GM18951 (cell line): ENCODE measurements around the gene EFHC1.

ENCODE experiments used
- POLR2A ChIP-seq: IDR thresholded peaks from 4 replicates; pipeline ENCODE4 v1.6.1; 2011; ENCODE audit warnings: mild to moderate bottlenecking; ENCODE audit not compliant: insufficient read length, insufficient read depth; ENCODE audit errors: extremely low read depth
- in situ Hi-C: fragments of 300-500 bp; cut with MboI; formaldehyde crosslinking; loops from one replicate; pipeline ENCODE4 v1.12.0; 2022; ENCODE audit warnings: low sequenced_read_pairs, mixed read lengths, inconsistent platforms; ENCODE audit not compliant: unreplicated experiment

Gene EFHC1

DNA sequence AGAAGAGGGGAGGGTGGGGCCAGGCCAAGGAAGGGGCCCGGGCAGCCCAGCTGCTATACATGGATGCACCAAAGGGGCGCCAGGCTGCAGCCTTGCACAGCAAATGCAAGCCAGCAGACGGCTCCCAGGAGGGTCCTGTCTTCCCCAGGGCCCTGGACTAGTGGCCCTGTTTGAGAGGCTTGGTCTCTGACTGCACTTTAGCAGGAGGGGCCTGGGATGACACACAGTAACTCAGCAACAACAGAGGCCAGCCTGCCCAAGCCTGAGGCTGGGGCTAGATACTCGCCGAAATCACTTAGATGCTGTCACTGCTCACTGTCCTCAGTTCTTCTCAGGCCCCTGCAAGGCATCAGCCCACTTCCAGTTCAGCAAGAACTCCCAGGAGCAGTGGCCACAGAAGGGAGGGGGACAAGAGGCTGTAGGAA lies 83.2 kb downstream of the EFHC1 start:
- in situ Hi-C loops = no loop called here
- TF ChIP-seq POLR2A = no peak

DNA sequence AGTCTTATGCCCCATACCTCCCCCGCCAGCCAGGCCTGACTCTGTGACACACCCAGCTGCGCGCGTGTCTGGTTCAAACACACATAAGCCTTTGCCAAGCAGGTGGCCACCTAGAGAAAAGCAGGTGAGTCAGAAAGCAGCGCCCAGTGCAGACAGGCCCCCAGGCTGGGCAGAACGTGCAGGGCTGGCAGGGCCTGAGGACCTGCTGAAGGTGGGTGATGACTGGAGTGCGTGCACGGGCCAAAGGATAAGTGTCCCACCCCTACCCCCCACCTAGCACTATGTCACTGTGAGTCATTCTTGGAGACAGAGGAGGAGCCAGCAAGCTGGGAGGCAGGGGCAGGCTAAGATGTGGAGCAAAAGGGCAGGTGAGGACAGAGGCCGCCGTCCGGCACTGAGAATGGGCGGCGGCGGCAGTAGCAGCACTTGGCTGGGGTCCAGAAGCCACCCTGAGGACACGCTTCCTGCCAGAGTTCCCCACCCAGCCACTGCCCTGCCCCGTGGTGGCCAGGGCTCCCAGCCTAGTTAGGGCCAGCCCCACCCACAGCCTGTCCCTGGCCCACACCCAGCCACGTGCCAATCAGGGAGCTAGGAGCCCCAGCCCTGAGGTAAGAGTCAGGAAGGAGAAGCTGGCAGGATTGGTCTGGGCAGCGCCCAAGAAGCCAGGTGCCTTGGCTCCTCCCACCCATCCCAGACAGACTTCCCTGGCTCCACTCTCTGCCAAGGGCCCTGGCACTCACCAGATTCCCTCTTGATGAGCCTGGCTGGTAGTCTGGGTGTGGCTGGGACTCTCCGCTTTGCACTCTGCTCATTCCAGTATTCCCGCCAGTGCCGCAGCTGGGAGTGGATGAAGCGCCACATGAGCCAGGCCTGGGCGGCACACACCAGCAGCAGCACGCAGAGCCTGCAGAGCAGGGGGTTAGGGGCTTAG lies 84.0 kb downstream of the EFHC1 start:
- no peak for TF ChIP-seq POLR2A
- in situ Hi-C loops = no loop called here

DNA sequence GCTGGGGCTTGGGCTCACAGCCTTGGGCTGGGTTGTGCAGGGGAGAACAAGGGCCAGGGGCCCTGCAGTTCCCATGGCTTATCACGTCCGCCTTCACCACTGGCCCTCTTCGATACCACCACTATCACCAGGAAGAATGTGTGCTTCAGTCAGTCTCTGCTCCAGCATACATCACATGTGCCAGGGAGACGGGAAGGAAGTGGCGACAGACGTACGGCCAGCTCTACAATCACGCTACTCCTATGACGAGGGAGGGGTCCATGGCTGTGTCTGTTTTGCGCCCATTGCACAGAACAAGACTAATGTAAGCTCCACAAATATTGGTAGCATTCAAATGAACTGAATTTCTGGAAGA lies 84.6 kb downstream of the EFHC1 start:
- no peak for TF ChIP-seq POLR2A
- in situ Hi-C loops = no loop called here

DNA sequence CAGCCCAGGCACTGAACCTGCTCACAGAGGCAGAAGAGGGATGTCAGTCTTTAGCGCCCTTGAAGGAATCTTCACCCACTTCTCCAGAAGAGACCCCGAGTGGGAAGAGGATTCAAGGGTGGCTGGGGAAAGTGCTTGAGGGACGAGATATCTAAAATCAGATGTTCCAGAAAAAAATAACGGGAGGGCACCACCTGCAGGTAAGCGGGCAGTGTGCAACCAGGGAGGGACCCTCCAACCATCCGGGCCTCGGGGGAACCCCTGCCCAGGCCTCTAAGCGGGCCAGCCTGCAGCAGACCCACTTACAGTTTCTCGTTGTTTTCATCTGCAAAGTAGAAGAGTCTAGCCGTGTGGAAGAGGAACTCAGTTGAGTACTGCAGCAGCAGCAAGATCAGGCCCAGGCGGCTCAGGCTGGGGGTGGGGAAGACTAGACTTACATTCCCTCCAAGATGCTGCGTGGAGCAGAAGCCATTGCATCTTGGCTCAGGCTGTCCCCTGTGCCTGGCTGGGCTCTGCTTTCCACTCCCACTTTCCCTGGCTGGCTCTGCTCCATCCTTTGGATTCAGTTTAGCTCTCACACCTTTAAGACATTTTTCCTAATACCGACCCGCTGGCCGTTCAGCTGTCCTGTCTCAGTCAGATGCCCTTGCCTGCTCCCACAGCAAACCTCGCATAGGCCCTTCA lies 85.7 kb downstream of the EFHC1 start:
- in situ Hi-C loops = no loop called here

DNA sequence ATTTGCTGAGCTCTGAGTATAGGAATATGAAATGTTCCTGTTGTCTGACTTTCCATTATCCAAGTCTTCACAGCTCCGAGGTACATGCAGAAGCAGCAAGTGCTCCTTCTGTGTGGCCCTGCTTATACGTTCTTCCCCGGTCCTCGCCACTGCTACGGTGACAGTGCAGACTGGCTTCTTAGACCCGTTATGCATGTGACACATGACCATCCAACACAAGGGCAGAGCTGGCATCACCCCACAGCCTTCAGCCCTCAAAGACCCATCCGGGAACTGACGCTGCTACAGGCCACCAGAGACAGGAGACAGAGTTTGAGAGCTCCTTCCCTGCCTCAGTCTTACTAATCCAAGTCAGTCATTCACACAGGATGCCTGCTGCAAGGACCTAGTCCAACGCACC lies 86.3 kb downstream of the EFHC1 start:
- in situ Hi-C loops = no loop called here
- TF ChIP-seq POLR2A = no peak

More for the DNA sequence above, 85.7 kb downstream of the EFHC1 start:
- no peak for TF ChIP-seq POLR2A

DNA sequence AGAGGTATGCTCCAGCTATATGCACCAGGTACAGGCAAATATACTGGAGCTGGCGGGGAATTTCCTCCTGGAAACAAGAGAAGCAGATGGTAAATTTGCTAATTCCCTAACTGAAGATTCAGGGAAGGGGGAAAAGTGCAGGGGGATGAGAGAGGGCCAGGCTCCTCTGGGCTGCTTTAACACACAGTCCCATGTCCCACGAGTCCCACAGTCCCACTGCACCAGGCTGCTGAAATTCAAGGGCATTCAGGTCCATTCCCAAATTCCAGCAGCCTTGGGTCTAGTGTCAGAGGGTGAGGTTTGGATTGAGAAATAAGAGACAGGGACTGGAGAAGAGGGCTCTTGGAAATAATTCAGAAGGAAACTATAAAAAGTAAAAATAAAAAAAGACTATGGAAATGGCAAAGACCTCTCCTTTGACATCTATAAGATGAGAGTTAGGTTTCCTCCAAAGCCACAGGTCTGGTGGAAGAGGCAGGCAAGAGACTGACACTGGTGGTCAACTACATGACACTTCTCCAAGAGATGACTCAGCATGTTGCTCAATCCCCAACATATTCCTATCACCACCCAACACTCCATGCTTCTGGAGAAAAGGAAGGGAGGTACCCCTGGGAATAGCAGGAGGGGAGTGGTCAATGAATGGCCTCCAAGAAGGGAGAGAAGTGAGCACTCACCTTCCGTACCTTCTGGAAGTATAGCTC lies 87.6 kb downstream of the EFHC1 start:
- TF ChIP-seq POLR2A = no peak
- in situ Hi-C loops = no loop called here

DNA sequence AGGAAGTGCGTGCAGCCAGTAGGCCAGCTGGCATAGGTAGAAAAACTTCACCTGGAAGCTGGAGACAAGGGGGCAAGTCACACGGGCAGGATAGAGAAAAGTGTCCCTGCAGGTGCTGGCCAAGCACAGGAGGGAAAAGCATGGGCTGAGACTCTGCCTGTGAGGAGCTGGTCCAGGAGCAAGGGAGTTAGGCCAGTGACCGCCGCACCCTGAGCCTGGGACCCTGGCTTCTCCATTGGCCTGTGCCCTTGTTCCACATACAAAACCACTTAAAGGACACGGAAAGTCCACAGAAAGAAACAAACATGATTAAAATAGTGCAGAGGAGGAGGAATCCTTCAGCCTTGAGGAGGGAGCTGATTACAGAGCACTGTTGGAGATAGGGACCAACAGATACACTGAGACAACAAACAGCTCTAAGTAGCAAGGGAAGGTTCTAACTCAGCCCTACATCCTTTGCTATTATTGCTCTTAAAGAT lies 88.2 kb downstream of the EFHC1 start:
- in situ Hi-C loops = no loop called here
- no peak for TF ChIP-seq POLR2A

DNA sequence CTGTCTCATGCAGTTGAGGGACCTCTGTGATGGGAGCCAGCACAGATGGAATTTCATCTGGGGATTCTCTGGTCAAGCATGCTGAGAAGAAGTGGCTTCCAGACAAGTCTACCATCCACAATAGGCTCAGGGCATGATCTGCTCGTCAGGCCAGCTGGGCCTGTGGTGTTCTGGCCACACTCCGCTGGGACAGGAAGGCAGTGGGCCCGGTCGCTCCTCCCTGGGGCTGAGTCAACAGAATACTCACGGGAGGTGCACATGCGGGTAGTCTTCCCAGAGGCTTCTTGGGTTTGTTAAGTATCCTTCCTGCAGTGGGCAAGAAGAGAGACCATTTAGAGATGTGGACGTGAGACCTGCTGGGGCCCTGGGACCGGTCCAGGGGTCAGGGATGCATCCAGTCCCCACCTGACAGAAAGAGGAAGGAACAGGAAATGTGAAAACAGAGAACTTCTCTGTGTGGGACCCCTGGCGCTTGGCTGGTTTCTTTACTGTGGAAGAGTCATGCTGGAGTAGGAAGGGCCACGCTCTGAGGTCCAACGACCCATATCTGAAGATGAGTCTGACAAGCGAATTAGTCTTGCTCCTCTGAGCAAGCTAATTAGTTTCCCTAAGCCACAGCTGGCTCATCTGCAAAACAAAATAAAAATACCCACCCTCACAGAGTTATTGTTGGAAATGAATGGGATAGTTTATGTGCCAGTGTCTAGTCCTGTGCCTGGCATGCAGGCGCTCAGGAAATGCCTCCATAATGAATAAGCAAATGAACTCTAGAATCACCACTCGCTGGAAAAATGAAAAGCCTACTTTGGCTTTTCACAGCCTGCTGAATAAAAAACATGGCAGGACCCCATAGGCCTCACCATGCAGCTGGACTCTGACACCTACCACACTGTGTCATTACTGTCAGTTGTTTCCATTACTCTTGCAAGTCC lies 89.4 kb downstream of the EFHC1 start:
- no peak for TF ChIP-seq POLR2A
- in situ Hi-C loops = no loop called here

DNA sequence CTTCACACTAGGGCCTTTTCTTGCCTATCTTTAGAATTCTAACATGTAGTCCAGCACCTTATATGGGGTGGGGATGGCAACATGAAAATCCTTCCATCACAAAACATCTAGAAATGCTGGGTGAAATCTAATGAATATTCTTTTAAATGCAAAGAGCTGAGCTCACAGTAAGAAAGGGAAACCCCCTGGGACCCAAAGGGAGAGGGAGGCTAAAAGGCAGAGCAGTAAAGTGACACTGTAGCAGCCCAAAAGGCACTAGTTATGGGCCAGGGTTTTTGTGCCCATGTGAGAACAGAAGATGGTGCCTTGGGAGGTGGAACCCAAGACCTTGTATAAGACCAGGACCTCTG lies 90.0 kb downstream of the EFHC1 start:
- in situ Hi-C loops = no loop called here

DNA sequence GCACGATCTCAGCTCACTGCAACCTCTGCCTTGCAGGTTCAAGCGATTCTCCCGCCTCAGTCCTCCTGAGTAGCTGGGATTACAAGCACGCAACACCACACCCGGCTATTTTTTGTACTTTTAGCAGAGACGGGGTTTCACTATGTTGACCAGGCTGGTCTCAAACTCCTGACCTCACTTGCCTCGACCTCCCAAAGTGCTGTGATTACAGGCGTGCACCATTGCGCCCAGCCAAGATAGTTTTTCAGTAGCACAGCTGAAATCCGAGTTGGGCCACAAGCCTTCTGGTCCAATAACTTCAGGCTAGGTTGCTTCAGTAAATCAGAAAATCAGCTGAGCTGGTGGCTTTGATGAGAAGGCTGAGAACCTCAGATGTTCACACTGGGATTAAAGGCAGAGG lies 91.0 kb downstream of the EFHC1 start:
- no peak for TF ChIP-seq POLR2A
- in situ Hi-C loops = no loop called here

More for the DNA sequence above, 90.0 kb downstream of the EFHC1 start:
- TF ChIP-seq POLR2A = no peak

DNA sequence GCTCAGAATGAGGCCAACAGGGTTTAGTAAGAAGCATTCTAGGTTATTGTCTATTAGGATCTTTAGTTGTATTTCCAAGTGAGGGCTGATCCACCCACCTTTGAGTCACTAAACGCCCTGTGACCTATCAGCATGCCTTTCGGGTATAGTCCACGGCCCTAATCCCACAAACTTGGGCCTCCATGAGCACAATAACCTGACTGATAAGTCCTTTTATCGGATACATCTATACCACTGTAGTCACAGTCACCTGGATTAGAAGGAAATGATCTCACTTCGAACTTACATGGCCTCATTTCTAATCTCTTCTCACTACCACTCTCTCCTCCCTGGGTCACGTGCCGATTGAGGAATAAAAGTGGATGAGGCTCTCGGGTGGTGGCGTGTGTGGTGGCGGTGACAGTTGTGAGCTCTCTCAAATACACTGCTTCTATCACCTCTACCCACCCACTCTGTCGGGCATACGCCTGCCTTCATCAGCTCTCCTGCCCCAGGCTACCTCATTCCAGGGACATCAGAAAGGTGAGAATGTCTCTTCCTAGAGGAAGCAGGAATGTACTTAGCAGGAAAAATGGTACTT lies 91.5 kb downstream of the EFHC1 start:
- in situ Hi-C loops = no loop called here
- TF ChIP-seq POLR2A = no peak

DNA sequence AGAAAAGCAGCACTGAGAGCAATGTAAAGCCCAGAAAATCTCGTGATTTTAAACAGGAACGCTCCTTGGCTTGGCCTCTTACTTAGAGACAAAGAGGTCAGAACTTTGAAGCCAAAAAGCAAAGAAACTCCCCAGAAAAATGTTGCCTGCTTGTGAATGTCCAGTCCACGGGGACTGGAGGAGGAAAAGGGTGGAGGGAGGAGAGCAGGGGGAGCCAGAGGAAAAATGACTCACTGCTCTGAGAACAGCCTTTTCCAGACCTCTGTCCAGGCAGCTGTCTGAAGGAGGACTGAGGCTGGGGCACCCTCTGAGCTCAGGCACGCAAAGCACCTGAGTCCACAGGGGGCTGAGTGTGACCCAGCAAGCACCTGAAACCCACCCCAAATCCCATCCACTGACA lies 92.1 kb downstream of the EFHC1 start:
- in situ Hi-C loops = no loop called here
- TF ChIP-seq POLR2A = no peak

DNA sequence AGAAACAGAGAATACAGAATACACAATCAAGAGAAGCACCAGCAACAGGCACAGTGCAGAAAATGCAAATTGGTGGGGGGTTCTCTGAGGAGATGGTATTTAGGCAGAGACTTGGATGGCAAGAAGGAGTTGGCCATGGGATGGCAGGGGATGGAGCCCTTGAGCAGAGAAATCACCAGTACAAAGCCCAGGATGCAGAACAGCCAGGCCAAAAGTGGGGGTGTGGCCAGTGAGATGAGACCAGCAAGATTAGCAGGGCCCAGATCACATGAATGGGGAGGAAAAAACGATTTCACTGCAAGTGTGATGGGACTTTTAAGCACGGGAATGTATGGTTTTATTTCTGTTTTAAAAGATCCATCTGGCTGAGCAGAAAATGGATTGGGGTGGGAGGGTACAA lies 93.3 kb downstream of the EFHC1 start:
- in situ Hi-C loops = no loop called here

More for the DNA sequence above, 93.3 kb downstream of the EFHC1 start:
- TF ChIP-seq POLR2A = no peak
